HL-60/S4 treated with phorbol 12-myristate 13-acetate at 8.2 ng/mL for 4 days and 3 days (cell line): Measurements from ENCODE around the gene TOX2.

Experiments
- in situ Hi-C: fragments of 300-500 bp; cut with MboI; formaldehyde crosslinking; loops from 2 replicates; pipeline ENCODE4 v1.15.0; 2022; ENCODE audit warnings: low sequenced_read_pairs

Gene TOX2

GRCh38 chr20:43937591-43937990 is 22.9 kb downstream of the TOX2 start:
- in situ Hi-C loops = no loop called here

- in situ Hi-C loops = no loop called here
These were observed 23.5 kb downstream of the TOX2 start for GRCh38 chr20:43938017-43938655.

- in situ Hi-C loops = no loop called here
These were observed 24.5 kb downstream of the TOX2 start for GRCh38 chr20:43938932-43939761.

- in situ Hi-C loops = no loop called here
These were observed 25.1 kb downstream of the TOX2 start for GRCh38 chr20:43939762-43940121.

GRCh38 chr20:43940518-43941225 is 26.0 kb downstream of the TOX2 start:
- in situ Hi-C loops = no loop called here

GRCh38 chr20:43941476-43942200 is 27.0 kb downstream of the TOX2 start:
- in situ Hi-C loops = no loop called here

GRCh38 chr20:43942201-43942590 is 27.5 kb downstream of the TOX2 start:
- in situ Hi-C loops = no loop called here

- in situ Hi-C loops = no loop called here
These were observed 28.1 kb downstream of the TOX2 start for GRCh38 chr20:43942667-43943285.

- in situ Hi-C loops = no loop called here
These were observed 29.1 kb downstream of the TOX2 start for GRCh38 chr20:43943725-43944124.

- in situ Hi-C loops = no loop called here
These were observed 30.1 kb downstream of the TOX2 start for GRCh38 chr20:43944653-43945235.

GRCh38 chr20:43945391-43946205 is 30.9 kb downstream of the TOX2 start:
- in situ Hi-C loops = no loop called here

GRCh38 chr20:43946206-43946491 is 31.5 kb downstream of the TOX2 start:
- in situ Hi-C loops = no loop called here

- in situ Hi-C loops = no loop called here
These were observed 32.1 kb downstream of the TOX2 start for GRCh38 chr20:43946659-43947315.

- in situ Hi-C loops = no loop called here
These were observed 32.7 kb downstream of the TOX2 start for GRCh38 chr20:43947316-43947710.

- in situ Hi-C loops = no loop called here
These were observed 33.8 kb downstream of the TOX2 start for GRCh38 chr20:43948455-43948854.

- in situ Hi-C loops = no loop called here
These were observed 34.6 kb downstream of the TOX2 start for GRCh38 chr20:43949248-43949647.

GRCh38 chr20:43949741-43950618 is 35.3 kb downstream of the TOX2 start:
- in situ Hi-C loops = no loop called here

- in situ Hi-C loops = no loop called here
These were observed 39.4 kb downstream of the TOX2 start for GRCh38 chr20:43953919-43954592.
